Ecto neural progenitor cell (in vitro differentiated cells): ENCODE results near the gene MOSPD3.
"Not testable (repeated sequence)": the region's sequence is repeated elsewhere in the genome, so short reads cannot be mapped to it uniquely, and the experiment has no call there.

Experiments
- DNase-seq: peaks from one replicate; pipeline ENCODE4 v3.0.0-alpha.2; 2018; ENCODE audit warnings: low spot score

MOSPD3 gene

DNA sequence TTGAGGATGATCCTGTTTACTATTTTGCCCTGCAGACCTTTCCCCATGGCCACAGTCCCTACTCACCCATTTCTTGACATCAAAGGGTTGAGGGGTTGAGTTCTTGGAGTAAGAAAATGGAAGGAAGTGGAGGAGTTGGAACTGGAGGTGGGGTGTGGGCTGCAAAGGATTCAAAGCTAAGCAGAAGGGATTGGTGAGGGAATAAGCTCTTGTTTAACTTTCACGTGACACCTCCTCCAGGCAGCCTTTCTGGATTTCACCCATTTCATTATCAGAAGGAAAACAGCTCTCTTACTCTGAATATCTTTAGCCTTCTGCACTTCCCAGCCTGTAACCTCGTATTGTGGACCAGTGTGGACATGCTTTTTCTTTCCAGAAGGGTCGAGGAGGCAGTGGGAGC is 13.7 kb downstream of the MOSPD3 start:
- no peak for DNase-seq

DNA sequence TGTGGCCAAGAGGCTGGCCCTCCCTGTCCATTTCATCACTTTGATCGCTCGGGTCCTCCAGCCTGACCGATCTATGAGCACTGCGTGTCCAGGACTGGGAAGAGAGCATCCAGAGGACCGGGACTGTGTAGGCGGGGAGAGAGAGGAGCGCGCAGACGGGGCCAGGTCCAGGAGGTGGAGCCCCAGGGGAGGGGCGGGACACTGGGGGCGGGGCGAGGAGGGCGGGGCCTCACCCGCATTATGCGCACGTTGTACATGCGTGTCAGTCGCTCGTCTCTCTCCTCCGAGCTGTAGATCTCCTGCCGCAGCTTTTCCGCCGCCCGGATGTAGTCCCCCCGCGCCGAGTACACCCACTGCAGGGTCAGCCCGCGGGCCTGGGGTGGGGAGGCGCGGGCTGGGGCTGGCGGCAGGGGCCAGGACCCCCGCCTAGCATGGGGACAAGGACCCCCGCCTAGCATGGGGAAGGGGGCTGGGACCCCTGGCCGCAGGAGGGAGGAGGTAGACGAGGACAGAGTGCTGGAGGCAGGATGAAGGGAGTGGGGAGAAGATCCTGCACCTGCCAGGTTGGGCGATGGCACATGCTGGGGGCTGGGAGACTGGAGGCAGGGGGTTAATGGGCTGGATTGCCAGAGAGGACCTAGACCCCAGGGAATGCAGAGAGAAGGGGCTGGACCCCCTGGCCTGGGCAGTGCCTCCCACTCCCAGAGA is 14.3 kb downstream of the MOSPD3 start:
- DNase-seq, result peak; percentile 90

DNA sequence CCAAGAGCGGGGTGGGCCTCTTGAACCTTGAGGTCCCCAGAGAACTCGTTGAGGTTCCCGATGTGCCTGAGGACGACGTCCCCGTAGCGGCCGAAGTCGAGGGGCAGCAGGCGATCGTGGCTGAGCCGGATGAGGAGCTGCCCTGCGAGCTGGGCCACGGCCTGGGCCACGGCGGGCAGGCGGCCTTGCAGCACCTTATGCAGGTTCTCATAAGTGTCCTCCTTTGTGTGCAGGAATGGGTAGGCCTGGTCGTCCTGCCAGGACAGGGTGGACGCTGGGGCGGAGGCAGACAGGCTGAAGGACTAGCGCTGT is 14.9 kb downstream of the MOSPD3 start:
- no peak for DNase-seq

DNA sequence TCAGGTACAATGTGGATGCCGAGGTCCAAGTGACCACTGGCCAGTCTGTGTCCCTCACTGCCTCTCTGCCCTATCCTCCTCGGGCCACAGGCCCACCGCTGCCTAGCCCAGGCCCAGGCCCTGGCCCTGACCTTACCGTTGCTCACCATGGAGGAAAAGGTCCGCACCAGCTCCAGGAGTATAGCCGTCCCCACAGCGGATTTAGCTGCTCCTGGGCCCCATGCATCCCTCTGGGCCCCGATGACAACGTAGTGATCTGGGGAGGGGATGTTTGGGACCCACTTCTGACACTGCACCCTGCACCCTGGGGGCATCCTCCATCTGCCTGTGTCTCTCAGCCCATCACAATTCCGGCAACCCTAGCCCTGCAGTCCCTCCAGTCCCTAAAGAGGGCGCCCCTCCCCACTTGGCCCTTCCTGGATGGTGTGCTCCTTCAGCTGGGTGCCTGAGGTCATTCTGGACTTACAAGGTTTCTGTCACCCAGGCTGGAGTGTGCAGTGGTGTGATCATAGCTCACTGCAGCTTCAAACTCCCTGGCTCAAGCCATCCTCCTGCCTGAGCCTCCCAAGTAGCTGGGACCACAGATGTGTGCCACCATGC is 16.9 kb downstream of the MOSPD3 start:
- DNase-seq, result peak; percentile 80

DNA sequence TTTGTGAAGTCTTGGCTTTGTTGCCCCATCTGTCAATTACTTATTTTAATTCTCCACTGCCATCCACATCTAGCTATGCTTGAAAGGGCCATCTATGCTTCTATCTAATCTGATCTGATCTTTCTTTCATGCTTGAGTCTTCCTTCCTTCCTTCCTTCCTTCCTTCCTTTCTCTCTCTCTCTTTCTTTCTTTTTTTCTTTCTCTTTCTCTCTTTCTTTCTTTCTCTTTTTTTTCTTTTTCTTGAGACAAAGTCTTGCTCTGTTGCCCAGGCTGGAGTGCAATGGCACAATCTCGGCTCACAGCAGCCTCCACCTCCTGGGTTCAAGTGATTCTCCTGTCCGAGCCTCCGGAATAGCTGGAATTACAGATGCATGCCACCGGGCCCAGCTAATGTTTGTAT is 17.7 kb downstream of the MOSPD3 start:
- no peak for DNase-seq

DNA sequence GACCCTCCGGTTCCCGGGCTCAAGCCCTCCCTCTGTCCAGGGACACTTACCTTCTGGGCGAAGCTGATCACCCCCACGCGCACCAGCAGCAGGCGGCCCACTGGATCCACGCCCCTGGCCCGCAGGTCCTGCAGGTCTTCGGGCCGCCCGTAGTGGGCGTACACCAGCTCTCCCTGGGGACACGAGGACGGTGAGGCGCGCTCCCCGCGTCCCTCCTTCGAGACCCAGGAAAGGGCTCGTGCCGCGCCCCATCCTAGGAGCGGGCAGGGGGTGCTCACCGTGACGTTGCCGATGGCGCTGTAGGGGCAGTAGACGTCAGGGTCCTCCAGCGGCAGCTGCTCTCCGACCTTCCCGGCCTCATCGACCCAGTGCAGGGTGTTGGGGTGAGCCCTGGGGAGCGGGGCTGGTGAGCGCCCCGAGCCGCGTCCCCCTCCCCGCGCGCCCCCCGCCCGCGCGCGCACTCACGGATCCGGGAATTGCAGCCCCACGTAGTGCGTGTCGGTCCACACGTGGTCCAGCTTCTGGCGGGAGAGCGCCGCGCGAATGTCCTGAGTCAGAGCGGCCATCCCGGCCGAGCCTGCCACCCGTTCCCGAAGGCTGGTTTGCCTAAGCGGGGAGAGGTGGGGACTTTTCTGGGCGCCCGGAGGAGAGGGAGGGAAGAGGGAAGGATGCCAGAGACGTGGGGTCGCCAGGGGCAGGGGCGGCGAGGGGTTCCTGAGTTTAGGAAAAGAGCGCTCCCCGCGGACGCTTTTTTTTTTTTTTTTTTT is 20.8 kb downstream of the MOSPD3 start:
- DNase-seq, result peak; percentile 73

DNA sequence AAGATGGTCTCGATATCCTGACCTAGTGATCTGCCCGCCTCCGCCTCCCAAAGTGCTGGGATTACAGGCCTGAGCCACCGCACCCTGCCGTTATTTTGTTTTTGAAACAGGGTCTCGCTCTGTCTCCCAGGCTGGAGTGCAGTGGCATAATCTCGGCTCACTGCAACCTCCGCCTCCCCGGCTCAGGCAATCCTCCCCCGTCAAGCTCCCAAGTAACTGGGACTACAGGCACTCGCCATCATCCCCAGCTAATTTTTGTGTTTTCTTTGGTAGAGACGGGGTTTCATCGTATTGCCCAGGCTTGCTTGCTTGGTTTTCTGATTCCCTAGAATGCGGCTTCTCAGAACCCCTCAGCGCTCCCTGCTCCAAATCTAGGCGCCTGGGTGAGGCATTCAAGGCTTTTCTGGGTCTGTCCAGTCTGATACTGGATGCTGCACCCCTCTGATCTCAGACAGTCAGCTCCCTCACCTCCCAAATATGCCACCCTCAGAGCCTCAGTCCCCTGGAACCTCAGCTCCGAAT is 27.7 kb downstream of the MOSPD3 start:
- no peak for DNase-seq

DNA sequence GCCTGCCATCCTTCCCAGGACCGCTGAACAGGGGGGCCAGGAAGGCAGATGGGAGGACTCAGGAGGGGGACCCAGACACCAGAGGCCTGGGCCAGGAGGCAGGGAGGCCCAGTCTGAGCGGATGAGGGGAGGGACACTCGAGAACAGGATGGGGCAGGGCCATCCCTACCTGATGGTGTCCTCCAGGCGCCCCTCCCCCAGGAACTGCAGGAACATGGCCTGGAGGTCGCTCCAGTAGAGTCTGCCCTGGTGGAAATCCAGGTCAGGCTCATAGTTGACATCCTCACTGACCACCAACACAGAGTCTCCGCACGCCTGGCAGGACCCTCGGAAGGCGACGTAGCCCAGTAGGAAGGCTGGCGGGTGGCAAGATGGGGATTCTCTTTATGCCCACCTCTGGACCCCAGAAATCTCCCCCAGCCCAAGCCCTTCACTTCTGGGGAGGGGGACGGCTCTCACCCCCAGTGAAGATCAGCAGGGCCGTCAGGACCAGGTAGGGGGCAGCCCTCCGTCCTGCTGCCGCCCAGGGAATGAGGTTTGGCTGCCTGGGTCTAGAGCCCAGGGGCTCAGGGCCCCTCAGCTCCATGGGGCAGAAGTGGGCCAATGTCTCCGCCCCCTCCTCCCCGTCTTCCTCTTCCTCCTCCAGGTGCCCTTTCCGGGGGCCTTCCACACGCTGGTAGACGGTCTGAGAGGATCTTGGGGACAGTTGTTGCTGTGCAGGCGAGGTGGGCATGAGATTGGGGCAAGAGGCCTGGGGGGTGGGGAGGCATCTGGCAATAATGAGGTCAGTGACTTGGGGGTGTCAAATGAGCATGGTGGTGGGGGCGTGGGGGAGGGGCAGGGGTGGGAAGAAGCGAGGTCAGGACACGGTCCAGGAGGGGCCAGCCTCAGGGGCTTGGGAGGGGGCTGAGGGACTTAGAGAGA is 28.4 kb downstream of the MOSPD3 start:
- DNase-seq, result no peak

DNA sequence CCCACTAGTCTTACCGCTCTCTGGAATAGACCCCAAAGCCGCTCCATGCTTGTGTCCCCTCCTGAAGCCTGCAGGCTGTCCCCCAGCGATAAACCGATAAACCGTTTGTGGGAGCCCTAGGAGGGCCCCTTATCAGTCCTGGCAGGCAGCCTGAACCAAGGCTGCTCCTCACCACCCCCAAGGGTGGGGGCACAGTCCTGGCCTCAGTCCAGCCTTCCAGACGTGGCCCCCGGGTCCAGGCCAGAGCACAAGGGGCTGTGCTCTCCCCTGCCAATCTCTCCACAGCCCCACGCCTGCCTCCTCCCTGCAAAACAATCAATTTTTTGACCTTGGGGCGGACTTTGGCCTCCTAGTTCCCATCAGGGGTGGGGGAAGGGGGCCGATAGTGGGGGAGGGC is 29.1 kb downstream of the MOSPD3 start, which contains the start of gene TFR2:
Gene TFR2, minus strand, starts transcription at position 90 of the 397 bp plus-strand sequence. Its CDS starts 43 bp downstream, at position 47.
- DNase-seq, result no peak

DNA sequence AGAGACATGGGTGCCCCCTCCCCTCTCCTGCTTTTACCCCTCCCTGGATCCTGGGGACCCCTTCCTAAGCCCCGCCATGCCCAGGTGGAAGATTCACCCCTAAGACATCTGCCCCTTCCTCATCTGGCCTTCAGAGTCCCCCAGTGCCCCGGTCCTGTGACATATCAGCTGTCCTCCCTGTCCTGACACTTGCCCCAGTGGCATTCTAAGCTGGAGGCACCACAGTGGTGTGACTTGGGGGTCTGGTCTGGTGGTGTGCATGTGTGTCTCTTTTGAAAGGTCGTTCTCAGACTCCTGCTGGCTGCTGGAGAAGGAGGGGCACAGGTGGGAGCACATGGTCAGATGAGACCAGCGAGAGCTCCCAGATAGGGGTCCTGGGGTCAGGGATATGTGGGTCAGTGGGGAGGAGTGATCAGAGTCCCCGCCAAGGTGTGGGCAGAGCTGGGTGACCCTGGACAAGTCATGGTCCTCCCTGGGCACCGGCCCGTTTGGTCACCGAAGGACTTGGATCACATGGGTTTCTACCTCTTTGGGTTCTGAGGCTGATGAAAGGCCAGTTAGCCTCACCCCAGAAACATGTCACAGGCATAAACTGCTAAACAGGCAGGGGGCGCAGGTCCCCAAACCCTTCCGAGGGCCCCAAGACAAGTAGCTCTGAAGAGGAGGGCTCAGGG is 29.7 kb downstream of the MOSPD3 start:
- DNase-seq, result no peak

DNA sequence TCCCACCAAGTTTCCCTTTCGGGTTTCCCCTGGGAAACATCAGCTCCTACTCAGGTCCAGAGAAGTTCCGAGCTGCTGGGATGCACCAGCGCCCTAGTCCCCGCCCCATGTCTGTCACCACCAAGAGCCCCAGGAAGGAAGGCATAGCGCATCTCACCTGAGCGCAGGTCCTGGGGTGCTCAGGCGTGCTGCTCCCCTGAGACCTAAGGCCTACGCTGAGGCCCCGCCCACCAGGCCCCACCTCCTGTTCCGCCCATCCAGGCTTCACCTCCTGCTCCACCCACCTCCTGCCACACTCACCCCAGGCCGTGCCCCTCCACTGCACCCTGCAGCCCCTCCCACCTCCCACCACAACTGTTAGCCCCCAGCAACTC is 30.2 kb downstream of the MOSPD3 start:
- DNase-seq, result no peak

DNA sequence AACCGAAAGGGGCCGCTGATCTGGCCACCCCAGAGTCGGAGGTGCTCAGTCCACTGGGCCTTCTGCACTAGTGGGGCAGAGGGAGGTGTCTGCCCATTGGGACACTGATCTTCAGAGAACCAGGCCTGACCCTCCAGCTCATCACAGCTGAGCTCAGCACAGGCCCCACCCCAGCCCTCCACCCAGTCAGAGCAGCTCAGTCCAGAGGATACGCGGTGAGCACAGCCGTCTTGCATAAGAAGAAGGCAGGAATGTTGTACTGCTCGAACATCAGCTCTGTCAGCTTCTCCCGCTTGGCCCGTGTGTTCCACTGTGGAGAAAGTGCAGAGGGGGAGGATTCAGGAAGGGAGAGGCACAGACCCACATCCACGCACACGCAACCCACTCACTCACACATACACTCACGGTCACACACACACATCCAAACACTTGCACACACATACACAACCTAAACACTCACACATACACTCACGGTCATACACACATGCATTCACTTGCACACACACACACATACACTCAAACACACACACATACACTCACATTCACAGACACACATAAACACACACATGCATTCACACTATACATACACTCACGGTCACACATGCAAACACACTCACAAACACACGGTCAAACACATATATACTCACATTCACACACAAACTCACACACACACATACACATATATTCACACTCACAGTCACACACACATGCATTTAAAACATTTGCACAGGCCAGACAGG is 37.7 kb downstream of the MOSPD3 start:
- DNase-seq, result no peak

DNA sequence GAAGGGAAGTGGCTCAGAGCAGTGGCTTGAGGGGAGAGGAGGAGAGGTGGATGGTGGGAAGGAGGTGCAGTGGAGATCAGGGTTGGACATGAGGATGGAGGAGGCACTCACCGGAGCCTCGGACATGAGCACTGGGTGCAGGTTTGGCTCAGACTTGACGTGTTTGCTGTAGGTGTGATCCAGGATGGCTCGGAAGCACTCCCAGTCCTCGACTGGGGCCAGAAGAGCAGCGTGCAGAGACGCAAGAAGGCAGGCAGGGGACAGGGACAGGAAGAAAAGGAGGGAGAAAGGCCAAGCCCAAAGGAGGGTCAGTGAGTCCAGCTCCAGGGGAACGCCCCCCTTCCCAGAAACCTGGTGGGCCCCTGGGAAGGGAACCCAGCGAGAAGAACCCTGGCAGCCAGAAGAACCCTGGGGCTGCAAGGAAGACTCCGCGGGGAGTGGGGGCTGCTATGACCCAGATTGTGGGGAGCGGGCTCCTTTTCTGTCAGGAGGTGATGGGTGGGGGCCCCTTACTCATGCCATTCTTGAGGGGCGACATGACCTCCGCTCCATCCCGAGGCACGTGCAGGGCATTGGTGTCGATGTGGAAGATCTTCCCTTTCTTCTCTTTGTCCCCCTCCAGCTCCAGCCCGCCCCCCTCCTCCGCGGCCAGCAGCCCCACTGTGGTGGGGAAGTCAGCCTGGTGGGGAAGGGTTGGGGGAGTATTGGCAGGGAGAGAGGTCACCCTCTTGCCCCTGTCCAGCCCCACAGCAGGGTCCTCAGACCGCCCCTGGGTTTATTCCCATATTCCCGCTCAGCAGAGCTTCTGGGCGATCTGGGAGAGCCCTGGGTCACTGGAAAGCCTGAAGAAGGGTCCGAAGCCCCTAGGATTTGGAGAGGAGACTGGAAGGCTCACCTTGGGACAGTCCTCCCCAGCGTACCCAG is 42.8 kb downstream of the MOSPD3 start:
- no peak for DNase-seq

DNA sequence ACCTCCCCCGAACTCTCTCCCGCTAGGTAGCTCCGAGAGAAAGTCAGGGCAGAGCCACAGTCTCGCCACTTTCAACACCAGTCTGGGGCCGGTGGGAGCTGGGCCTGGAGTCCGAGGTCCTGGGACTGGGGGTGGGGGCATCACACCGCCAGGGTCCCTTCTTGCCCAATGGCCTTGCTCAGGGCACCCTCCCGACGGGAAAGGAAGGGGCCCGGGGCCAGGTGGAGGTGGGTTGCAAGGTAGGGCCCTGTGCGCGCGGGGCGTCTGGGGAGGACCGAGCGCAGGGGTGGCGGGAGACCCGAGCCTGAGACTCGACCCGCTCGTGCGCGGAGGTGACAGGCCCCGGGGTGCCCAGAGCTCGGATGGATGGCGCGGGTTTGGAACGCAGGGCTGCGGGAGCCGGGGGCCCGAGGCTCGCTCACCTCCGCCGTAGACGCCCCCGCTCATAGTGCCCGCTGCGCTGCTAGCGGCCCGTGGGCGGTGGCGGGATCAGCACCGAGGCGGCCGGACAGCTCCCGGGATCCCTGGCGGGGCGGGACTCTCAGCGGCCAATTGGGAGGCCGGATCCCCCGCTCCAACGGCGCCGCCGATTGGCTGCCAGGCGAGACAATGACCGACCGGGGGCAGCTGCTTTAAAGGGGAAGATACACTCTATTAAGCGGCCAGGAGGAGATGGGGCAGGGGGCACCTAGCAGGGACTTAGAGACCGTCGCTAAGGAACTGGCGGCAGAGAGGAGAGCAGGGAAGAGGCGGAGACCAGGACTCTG is 43.8 kb downstream of the MOSPD3 start, which contains the start of gene ACTL6B:
Gene ACTL6B, minus strand, starts transcription at position 541 of the 767 bp plus-strand sequence. Its CDS starts 94 bp downstream, at position 447.
- DNase-seq, result peak; percentile 93

DNA sequence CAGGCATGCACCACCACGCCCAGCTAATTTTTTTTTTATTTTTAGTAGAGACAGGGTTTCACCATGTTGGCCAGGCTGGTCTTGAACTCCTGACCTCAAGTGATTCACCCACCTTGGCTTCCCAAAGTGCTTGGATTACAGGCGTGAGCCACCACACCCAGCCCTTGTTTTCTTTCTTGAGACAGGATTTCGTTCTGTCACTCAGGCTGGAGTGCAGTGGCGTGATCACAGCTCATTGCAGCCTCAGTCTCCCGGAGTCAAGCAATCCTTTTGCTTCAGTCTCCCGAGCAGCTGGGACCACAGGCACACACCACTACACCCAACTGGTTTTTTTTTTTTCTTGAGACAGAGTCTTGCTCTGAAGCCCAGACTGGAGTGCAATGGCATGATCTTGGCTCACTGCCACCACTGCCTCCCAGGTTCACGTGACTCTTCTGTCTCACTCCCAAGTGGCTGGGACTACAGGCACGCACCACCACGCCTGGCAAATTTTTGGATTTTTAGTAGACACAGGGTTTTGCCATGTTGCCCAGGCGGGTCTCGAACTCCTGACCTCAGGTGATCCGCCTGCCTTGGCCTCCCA is 49.9 kb downstream of the MOSPD3 start:
- not testable (repeated sequence) for DNase-seq
